Duodenal mucosa (tissue), 2 donors: Measurements from ENCODE around the gene CAPN13.

Experiments used
- H3K27ac ChIP-seq: one replicate; pipeline ENCODE4 v1.7.0; 2013; ENCODE audit warnings: low read depth, low read length
- H3K27me3 ChIP-seq, 2 donors: one replicate each; pipeline ENCODE4 v1.7.0; 2013; ENCODE audit warnings: low read length in 2 of 2, control low read depth in 1 of 2; ENCODE audit not compliant: insufficient read depth in 2 of 2, control insufficient read depth in 1 of 2
- H3K36me3 ChIP-seq, 2 donors: one replicate each; pipeline ENCODE4 v1.7.0; 2013; ENCODE audit warnings: low read length in 2 of 2, control low read depth in 1 of 2; ENCODE audit not compliant: insufficient read depth in 2 of 2, control insufficient read depth in 1 of 2
- H3K4me1 ChIP-seq, 2 donors: one replicate each; pipeline ENCODE4 v1.7.0; 2013; ENCODE audit warnings: low read length in 2 of 2, control low read depth in 1 of 2; ENCODE audit not compliant: insufficient read depth in 2 of 2, control insufficient read depth in 1 of 2
- H3K4me3 ChIP-seq, 2 donors: one replicate each; pipeline ENCODE4 v1.7.0; 2013; ENCODE audit warnings: low read length in 2 of 2, low read depth in 1 of 2
- H3K9ac ChIP-seq, 2 donors: one replicate each; pipeline ENCODE4 v1.7.0; 2013; ENCODE audit warnings: low read length in 2 of 2, low read depth in 1 of 2
- H3K9me3 ChIP-seq, 2 donors: one replicate each; pipeline ENCODE4 v1.7.0; 2013; ENCODE audit warnings: low read length in 2 of 2, control low read depth in 1 of 2; ENCODE audit not compliant: control insufficient read depth in 1 of 2

The CAPN13 gene

GRCh38 chr2:30714811-30715709 lies 92.2 kb downstream of the CAPN13 start:
- Histone ChIP-seq H3K27ac (no peak overlapping the region), H3K9ac (no peak overlapping the region), H3K4me1 (peaks cover 8 to 10% of the 10 kb centered on the region in 2 donors)

GRCh38 chr2:30713698-30714097 lies 93.5 kb downstream of the CAPN13 start:
- Histone ChIP-seq H3K36me3 (no peaks in the 10 kb centered on the region), H3K4me3 (no peak overlapping the region), H3K9ac (no peak overlapping the region), H3K27me3 (no peaks in the 10 kb centered on the region), H3K4me1 (peaks cover 8 to 10% of the 10 kb centered on the region in 2 donors), H3K9me3 (no peaks in the 10 kb centered on the region), H3K27ac (no peak overlapping the region)

More at GRCh38 chr2:30714811-30715709, 92.2 kb downstream of the CAPN13 start:
- no peaks in the 10 kb centered on the region for H3K27me3 ChIP-seq
- H3K36me3 ChIP-seq: no peaks in the 10 kb centered on the region
- no peaks in the 10 kb centered on the region for H3K9me3 ChIP-seq
- no peak overlapping the region for H3K4me3 ChIP-seq

GRCh38 chr2:30711646-30712085 lies 95.6 kb downstream of the CAPN13 start:
- H3K27me3 ChIP-seq: no peaks in the 10 kb centered on the region
- H3K9ac ChIP-seq: no peak overlapping the region
- H3K27ac ChIP-seq: no peak overlapping the region
- no peaks in the 10 kb centered on the region for H3K36me3 ChIP-seq
- no peak overlapping the region for H3K4me3 ChIP-seq
- peaks cover 8% of the 10 kb centered on the region in 2 donors for H3K4me1 ChIP-seq
- H3K9me3 ChIP-seq: no peaks in the 10 kb centered on the region

- Histone ChIP-seq H3K27ac (no peak overlapping the region), H3K36me3 (no peaks in the 10 kb centered on the region), H3K4me3 (no peak overlapping the region), H3K4me1 (peaks cover 0 to 5% of the 10 kb centered on the region in 2 donors), H3K9me3 (no peaks in the 10 kb centered on the region), H3K27me3 (no peaks in the 10 kb centered on the region), H3K9ac (no peak overlapping the region)
Measured at GRCh38 chr2:30710461-30710860, 96.8 kb downstream of the CAPN13 start.

GRCh38 chr2:30710016-30710415 lies 97.2 kb downstream of the CAPN13 start:
- no peaks in the 10 kb centered on the region for H3K27me3 ChIP-seq
- H3K9me3 ChIP-seq: no peaks in the 10 kb centered on the region

DNA sequence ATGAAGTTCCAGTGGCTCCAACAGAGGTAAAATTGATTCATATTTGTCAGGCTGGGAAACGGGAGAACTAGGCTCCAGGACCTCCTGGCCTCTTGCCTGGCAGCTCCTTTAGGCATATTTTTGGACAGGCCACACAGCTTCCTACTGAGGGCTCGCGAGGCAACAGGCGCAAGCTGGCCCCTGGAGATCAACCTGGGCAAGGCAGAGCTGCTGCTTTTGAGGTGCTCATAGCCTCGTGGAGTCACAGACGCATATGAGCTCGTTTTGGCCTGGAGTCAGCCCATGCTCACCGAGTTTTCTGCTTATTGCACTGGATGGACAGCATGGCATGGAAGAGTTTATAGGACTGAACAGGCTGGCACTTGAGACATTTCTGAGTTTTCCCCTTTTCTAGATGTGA lies 97.7 kb downstream of the CAPN13 start:
- Histone ChIP-seq H3K9ac (no peak overlapping the region), H3K9me3 (no peaks in the 10 kb centered on the region), H3K36me3 (no peaks in the 10 kb centered on the region), H3K27ac (no peak overlapping the region), H3K4me3 (no peak overlapping the region), H3K4me1 (peaks cover 0 to 5% of the 10 kb centered on the region in 2 donors), H3K27me3 (no peaks in the 10 kb centered on the region)

More at GRCh38 chr2:30710016-30710415, 97.2 kb downstream of the CAPN13 start:
- peaks cover 0 to 5% of the 10 kb centered on the region in 2 donors for H3K4me1 ChIP-seq
- no peak overlapping the region for H3K9ac ChIP-seq
- H3K4me3 ChIP-seq: no peak overlapping the region
- H3K36me3 ChIP-seq: no peaks in the 10 kb centered on the region
- no peak overlapping the region for H3K27ac ChIP-seq

- Histone ChIP-seq H3K4me3 (no peak overlapping the region), H3K4me1 (peaks cover 0 to under 1% of the 10 kb centered on the region in 2 donors), H3K27ac (no peak overlapping the region), H3K27me3 (no peaks in the 10 kb centered on the region), H3K36me3 (no peaks in the 10 kb centered on the region), H3K9me3 (no peaks in the 10 kb centered on the region), H3K9ac (no peak overlapping the region)
Measured at GRCh38 chr2:30708491-30709290, 98.6 kb downstream of the CAPN13 start.

DNA sequence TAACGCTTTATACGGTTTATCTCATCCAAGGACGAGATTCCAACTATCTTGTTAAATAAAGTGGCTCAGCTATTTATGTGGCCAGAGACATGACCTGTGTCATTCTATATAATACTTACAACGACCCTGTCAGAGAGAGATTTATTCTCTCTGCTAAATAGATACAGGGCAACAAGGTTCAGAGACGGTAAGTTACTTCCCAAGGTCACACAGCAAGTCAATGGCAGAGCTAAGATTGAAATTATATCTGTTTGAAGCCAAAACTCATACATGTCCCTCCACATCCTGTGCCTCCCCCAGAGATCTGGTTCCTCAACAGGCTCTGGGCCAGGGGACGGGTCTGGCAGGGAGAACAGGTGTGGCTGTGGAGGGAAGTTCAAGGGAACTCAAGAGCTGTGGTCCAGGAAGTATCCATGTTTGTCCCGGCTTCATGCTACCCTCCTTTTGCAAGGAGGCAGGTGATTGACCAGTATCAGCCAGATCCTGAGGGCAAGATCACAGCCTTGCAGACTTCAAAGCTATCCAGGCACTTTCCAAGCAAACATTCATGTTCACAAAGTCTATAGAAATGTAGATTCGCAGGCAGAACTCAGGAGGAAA lies 99.8 kb downstream of the CAPN13 start:
- Histone ChIP-seq H3K27ac (no peak overlapping the region), H3K36me3 (no peaks in the 10 kb centered on the region), H3K9me3 (peaks cover 2 to 4% of the 10 kb centered on the region in 2 donors), H3K27me3 (no peaks in the 10 kb centered on the region), H3K4me1 (no peaks in the 10 kb centered on the region), H3K9ac (no peak overlapping the region), H3K4me3 (no peak overlapping the region)

DNA sequence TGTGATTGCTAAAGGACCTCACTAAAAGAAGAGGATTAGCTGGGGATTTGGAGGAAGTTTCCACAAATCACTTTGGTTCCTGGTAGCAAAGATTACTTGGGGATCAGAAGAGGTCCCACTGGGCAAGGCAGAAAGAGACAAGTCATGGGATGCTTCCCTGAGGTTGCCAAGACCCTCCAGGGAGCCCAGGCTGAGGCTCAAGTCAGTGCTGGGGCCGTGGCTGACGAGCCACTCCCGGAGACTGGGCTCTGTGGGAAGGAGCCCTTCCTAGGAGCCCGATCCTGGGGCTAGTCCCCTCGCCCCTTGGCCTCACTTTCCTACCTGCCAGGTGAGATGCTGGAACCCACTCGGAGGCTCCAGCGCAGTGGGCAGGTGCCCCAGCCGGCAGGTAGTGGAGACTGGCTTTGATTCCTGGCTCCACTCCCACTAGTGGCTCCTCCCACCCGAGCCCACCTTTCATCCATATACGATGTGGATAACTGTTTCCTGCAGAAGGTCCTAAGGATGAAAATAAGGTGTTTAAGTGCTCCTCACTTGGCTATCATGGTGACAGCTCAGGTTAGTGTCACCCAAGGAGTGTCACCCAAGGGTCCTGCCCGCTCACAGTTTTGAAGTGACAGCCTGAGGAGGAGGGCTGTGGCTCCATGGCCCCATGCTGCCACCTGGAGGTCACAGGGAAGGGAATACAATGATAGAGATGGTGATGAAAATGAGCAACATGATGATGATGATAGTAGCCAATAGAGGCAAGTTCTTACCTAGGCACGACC lies 100.5 kb downstream of the CAPN13 start:
- Histone ChIP-seq H3K36me3 (no peaks in the 10 kb centered on the region), H3K9ac (no peak overlapping the region), H3K4me1 (no peaks in the 10 kb centered on the region), H3K27ac (no peak overlapping the region), H3K9me3 (peaks cover 2 to 10% of the 10 kb centered on the region in 2 donors), H3K27me3 (no peaks in the 10 kb centered on the region), H3K4me3 (no peak overlapping the region)
